HG03354 (cell line): ENCODE measurements around the gene NPHP4.
"Not testable (repeated sequence)": the region's sequence is repeated elsewhere in the genome, so short reads cannot be mapped to it uniquely, and the experiment has no call there.

Experiments
- ATAC-seq: cut with Tn5 transposase; IDR thresholded peaks from one replicate; pipeline ENCODE4 v1.9.1; 2021; ENCODE audit warnings: mild to moderate bottlenecking; ENCODE audit not compliant: unreplicated experiment, poor library complexity, severe bottlenecking

NPHP4 gene

DNA sequence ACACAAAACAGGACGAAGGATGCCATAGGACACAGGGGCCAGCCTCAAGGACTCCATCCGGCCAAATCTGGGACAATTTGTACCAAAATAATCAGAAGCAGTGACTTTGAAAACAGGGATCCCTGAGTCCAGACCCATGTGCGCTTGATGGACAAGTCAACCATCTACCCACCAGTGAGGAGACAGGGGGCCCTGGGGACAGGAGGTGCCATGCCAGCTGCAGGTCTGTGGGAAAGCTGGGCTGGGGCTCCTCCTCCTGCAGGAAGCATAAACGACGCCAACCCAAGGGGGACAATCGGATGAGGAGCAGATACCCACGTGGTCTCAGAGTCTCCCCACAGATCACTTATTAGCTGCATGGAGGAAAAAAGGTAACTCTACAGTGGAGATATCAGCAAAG, 50.6 kb downstream of the NPHP4 start:
- ATAC-seq: no peak

- ATAC-seq: no peak
These were observed 51.4 kb downstream of the NPHP4 start for GRCh38 chr1:5940723-5941407.

- no peak for ATAC-seq
These were observed 52.7 kb downstream of the NPHP4 start for GRCh38 chr1:5939271-5940170.

DNA sequence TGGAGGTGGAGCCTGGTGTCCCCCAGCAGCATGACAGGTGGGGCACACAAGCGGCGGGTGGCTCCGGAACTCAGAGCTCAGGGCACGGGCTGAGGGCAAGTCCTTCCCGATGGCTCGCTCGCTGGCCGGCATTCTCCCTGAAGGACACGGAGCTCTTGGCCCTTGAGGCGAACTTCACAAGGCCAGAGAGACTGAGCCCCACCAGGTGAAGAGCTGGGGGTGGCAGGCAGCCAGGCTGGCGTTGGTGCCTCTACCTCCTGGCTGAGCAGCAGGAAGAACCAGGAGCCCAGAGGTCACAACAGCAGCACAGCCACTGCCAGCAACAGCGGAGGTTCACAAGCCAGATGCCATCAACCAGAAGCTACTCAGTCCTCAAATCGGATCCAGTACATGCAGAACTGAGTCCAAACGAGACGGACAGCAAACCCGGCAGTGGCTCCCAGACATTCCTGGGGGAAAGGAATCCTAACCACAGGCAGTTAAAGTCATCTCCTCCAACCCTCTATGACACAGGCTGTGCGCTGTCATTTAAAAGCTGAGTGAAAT, 54.1 kb downstream of the NPHP4 start:
- no peak for ATAC-seq

GRCh38 chr1:5937373-5937857, 54.8 kb downstream of the NPHP4 start:
- ATAC-seq: no peak

DNA sequence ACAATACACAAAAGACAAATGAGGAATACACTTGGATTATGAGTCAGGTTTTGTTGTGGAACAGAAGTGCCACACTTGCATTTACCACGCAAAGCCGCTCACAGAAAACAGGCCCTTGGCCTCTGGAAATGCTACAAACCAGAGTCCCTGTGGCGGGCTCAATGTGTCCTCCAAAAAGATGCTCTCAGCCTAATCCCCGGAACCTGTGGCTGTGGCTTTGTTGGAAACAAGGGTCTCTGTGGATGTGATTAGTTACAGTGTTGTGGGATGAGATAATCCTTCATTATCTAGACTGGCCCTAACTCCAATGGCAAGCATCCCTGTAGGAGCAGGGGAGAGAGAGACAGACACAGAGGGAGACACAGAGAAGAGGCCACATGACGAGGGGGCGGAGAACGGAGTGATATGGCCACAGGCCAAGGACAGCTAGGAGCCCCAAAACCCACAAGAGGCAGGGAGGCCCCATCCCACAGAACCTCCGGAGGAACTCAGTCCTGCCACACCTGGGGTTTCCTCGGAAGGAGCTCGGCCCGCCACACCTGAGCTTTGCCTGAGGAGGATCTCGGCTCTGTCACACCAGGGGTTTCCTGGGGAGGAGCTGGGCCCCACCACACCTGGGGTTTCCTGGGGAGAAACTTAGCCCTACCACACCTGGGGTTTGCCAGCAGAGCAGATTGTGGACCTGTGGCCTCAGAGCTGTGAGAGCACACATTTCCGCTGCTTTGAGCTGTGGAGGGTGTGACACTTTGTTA, 55.4 kb downstream of the NPHP4 start:
- ATAC-seq: no peak

DNA sequence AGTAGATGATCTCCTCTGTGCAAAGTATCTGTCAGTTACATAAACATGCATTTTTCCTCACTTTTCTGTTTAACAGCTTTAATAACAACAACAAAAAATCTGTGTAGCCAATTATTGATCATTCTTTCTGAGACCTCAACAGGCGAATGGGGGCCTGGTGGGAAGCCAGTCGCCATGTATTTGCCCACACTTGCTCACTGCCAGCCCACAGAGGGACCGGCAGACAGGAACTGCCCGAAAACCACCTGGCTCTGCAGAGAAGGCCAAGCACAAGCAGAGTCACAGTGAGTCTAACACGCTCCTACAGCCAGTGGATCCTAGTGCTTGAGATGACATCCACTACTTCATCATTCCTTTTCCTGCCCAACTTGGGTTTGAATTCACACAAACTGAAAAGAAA, 56.1 kb downstream of the NPHP4 start:
- no peak for ATAC-seq

DNA sequence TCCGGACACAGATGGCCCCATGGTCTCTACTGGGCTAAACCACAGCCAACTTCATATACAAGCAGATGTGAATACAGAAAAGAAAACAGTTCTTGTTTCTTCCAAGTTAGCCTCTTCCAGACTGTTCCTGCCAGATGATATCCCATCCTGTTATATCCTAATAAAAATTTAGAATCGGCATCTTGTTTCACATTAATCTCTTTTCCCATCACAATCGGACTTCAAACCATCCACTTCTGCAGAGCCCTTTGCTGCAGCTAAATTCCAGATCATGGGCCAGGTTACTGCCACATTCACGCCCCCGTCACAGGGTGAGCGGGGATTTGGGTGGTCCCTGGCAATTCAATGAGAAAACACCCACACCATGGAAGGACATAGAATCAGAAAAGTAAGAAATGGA, 57.2 kb downstream of the NPHP4 start:
- ATAC-seq: no peak

DNA sequence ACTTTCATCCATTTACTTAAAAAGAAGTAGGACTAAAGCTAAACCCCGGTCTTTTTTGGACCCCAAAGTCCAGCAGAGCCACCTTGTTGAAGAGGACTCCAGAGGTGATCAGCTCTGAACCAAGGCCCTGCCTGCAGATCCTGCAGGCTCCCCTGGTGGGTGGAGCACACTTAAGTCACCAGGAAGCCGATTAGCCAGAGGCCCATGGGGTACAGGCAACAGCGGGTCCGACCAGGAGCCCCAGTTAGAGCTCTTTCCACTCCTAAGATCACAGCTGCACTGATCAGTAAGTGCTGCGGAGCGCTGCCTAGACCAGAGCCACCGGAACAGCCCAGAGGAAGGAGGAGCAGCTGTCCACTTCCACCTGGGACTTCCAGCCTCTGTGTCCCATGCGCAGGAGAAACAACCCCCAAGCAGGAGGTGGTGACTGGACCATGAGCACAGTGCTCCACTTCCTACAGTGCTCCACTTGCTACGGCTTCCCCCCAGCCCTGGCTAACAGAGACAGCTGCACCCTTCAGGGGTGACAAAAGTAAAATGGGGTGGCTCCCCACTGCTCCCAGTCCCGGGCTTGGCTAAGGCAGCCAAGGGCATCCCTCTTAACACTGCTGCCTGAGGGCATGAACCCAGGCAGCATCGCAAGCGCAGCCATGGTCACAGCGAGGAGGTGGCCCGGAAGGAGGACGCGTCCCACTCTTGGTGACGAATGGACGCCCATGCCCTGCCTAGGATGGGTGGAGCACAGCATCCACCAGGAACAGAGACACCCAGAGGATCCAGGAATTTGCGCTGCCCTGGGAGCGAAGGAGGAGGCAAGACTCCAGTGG, 58.0 kb downstream of the NPHP4 start:
- ATAC-seq: no peak

- no peak for ATAC-seq
These were observed 58.6 kb downstream of the NPHP4 start for GRCh38 chr1:5933676-5934057.

DNA sequence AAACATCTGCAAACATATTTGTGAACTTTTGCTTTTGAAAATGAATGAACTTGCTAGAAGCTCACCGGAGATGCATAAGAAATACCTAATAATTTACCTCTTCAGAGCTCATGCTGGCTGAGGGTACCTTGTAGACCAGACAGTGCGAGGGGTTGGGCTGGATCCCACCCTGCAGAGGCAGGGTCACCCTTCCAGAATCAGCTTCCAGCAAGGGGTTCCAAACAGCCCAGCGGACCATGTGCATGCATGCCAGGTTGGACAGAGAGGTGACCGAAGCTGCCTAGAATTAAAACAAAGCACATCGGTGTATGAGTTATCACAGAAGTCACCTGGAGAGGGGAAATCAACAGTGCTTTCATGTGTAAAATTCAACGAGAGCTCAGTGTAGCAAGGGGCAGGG, 59.2 kb downstream of the NPHP4 start:
- no peak for ATAC-seq

DNA sequence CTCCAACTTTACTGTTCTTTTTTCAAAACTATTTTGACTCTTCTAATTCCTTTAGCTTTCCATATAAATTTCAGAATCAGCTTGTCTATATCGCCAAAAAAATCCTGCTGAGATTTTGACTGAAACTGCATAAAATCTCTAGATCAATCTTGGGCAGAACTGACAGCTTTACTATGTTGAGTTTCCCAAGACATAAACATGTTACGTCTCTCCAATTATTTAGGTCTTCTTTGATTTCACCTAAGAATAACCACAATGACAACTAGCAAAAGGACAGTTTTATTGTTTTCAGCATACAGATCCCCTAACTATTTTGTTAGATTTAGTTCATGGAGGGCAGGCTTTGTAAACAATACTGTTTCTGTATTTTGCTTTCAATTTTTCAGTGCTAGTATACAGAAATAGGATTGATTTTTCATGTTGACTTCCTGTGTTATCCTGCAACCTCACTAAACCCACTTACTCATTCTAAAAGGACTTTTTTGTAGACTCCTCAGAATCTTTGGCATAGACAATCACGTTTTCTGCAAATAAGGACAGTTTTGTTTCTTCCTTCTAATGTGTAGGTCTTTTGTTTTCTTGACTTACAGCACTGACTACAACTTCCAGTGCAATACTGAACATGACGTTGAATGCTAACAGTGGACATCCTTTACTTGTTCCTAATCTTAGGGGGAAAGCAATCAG, 63.4 kb downstream of the NPHP4 start:
- no peak for ATAC-seq

DNA sequence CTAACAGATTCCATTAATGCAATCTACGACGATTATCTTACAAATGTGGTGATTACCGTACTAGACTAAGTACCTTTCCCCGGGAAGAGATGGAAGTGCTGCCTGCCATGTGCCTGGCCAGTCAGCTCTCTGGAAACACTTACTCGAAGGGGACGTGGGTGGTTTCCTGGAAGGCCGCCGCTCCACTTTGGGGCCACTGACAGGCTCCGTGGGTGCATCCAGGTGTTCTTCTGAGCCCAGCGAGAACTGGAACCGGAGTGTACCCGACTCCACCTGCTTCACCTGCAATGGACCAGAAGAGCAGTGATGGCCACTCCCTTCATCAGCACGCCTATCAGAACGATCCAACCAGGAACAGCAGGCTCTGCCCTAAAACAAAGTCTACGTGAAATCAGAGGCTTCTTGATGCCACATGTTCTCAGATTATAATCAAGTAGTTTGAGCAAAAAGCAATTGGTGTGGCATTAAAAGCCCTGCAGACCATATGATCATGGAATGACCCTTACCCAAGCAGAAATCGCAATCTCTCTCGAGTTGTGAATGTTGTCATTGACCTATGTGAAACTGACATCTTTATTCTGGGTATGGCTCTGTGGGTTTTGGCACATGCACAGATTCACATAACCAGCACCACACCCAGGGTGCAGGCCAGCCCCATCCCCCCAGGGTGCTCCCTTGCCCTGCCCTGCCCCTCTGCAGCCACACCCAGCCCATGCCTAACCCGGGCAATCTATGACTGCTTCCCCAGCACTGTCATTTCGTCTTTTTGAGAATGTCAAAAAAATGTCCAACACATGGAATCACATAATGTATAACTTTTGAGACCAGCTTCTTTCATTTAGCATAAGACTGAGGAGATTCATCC, 64.5 kb downstream of the NPHP4 start:
- ATAC-seq: no peak

DNA sequence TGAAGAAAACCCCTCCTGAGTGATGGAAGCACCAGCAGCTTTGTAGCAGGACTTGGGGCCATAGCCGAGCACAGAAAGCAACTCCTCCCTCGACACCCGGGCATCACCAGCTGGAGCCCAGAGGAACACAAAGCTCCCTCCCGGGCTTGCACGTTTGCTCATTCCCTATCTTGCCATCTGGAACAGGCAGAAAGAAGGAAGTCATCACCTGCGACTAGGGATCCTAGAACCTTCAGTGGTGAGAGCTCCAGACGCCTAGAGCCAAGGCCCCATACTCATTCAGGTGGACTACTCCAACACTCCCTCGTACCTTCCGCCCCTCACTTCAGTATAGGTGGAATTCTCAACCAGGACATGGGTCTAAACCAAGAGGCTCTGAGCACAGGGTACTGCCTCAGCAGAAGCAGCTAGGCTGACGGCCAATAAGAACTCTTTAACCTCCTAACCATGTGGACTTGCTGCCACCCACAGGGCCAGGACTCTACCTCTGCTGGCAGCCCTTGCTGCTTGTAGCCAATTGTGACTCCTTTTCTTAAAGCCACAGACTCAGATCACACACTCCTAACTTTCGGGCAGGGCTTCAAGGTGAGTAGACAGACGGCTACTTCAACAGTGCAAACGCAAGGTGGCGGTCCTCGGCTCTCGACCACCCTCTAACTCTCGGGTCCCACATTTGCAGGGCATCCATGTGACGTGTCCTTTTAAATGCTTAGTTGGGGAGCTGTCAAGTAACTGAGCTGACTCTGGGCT, 65.4 kb downstream of the NPHP4 start:
- ATAC-seq: no peak

GRCh38 chr1:5922700-5923330, 69.4 kb downstream of the NPHP4 start:
- not testable (repeated sequence) for ATAC-seq

DNA sequence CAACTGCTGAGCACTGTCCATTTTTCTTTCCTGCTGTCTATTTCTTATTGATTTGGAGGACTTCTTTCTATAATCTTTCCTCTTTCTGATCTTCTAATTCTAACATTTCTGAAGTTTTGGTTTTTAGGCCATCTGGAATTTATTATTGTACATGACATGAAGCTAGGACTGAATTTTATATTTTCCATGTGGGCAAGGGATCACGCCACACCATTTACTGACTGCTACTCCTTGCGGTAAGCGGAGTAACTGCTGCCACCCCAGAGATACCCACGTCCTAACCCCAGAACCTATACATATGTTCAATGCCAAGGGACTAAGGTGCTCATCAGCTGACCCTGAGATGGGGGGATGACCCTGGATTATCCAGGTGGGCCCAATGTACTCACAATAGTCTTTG, 70.6 kb downstream of the NPHP4 start:
- no peak for ATAC-seq

DNA sequence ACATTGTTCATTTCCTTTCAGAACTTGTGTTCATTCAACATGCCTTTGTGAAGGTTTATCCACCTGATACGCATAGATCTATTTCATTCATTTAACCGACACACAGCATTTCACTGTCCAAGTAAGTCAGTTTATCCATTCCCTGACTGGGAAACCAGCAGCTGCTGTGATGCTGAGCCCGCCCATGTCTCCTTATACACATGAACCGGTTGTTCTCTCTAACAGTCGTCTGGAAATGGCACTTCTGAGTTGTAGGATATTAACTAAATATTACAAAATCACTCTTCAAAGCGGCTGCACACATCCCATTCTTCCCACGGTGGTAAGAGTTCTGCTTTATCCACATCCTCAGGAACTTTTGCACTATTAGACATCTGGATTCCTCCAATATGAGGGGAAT, 71.1 kb downstream of the NPHP4 start:
- ATAC-seq: no peak
